Suprapubic skin (tissue), 4 donors: ENCODE measurements around the gene PANK4.

ENCODE experiments used
- EP300 ChIP-seq: sonication (generic); formaldehyde crosslinking; IDR thresholded peaks from one replicate; pipeline ENCODE4 v1.6.1; 2017; ENCODE audit warnings: antibody characterized with exemption
- POLR2A ChIP-seq, 2 donors: fragments of 450-650 bp; IDR thresholded peaks; one replicate each; pipeline ENCODE4 v1.6.1; 2017; ENCODE audit warnings: antibody characterized with exemption in 2 of 2, mild to moderate bottlenecking in 2 of 2, moderate library complexity in 2 of 2
- POLR2AphosphoS5 ChIP-seq, 3 donors: sonication (generic); formaldehyde crosslinking; IDR thresholded peaks; one replicate each; pipeline ENCODE4 v1.6.1; 2017; ENCODE audit warnings: antibody characterized with exemption in 3 of 3
- TF ChIP-seq, protein P1 (sequence below), 2 donors: fragments of 200-600 bp in 1 of 2; fragments of 450-650 bp in 1 of 2; sonication (generic) in 1 of 2; IDR thresholded peaks; one replicate each; pipeline ENCODE4 v1.5.1; 2016 to 2019; ENCODE audit warnings: antibody characterized with exemption in 2 of 2, mild to moderate bottlenecking in 1 of 2, moderate library complexity in 1 of 2

DNA sequence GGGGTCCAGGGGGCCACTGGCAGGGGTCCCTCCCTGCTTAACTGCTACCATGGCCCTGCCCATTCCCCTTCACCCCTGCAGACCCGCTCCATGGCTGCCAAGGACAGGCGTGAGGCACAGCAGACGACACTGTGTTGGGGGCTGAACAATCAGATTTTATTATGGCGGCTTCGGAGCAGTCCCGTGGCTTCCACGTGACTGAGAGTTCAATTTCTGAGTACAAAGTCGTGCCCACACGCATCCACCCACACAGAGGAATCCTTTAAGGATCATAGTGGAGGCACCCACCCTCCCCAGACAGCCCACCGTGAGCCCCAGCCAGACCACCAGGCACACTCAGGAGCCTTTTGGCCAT is 2.2 kb upstream of the PANK4 start:
- TF ChIP-seq, protein P1, sequence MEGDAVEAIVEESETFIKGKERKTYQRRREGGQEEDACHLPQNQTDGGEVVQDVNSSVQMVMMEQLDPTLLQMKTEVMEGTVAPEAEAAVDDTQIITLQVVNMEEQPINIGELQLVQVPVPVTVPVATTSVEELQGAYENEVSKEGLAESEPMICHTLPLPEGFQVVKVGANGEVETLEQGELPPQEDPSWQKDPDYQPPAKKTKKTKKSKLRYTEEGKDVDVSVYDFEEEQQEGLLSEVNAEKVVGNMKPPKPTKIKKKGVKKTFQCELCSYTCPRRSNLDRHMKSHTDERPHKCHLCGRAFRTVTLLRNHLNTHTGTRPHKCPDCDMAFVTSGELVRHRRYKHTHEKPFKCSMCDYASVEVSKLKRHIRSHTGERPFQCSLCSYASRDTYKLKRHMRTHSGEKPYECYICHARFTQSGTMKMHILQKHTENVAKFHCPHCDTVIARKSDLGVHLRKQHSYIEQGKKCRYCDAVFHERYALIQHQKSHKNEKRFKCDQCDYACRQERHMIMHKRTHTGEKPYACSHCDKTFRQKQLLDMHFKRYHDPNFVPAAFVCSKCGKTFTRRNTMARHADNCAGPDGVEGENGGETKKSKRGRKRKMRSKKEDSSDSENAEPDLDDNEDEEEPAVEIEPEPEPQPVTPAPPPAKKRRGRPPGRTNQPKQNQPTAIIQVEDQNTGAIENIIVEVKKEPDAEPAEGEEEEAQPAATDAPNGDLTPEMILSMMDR (IDR thresholded peaks at IDR 0.05) = no peak
- TF ChIP-seq POLR2A (IDR thresholded peaks at IDR 0.05) (no peak), POLR2AphosphoS5 (IDR thresholded peaks at IDR 0.05) (no peak), EP300 (no peak)
